Measurements from ENCODE around the gene BHMT.
A peak's percentile ranks its signal among the peaks of the same experiment; 100 is the strongest.

Gene BHMT

GRCh38 chr5:79111960-79112702 is 522 bp downstream of the BHMT start:
- peak overlapping the region; percentile 27 for H3K4me3 ChIP-seq (ENCODE audit: low read length)
- DNase-seq (ENCODE audit: low read depth), result no peak
- peak; percentile 4 for TF ChIP-seq CTCF (conservative IDR thresholded peaks at IDR 0.05; ENCODE audit: low read depth, low read length)

- H3K4me3 ChIP-seq (ENCODE audit: low read length), result no peak overlapping the region
- no peak for DNase-seq (ENCODE audit: low read depth)
- no peak for TF ChIP-seq CTCF (conservative IDR thresholded peaks at IDR 0.05; ENCODE audit: low read depth, low read length)
Observed at GRCh38 chr5:79112703-79113058, 1.1 kb downstream of the BHMT start.

DNA sequence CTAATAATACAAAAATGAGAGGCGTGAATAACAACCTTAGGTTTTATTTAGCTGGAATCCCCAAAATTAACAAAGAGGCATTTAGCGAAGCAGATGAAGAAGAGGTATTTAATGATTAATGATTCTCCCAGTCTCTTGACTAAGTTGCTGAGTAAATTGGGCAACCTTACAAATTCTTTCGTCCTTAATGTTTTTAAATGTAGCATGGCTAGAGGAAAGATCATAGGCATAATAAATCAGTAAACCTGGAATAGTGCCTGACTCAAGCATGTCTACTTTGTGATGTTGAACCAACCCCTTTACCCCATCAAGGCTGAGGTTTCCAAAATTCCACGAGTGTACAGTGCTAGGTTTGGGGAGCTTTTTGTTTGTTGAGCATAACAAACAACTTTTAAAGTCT is 7.9 kb downstream of the BHMT start:
- H3K4me3 ChIP-seq (ENCODE audit: low read length), result no peak overlapping the region
- no peak for TF ChIP-seq CTCF (conservative IDR thresholded peaks at IDR 0.05; ENCODE audit: low read depth, low read length)
- no peak for DNase-seq (ENCODE audit: low read depth)

DNA sequence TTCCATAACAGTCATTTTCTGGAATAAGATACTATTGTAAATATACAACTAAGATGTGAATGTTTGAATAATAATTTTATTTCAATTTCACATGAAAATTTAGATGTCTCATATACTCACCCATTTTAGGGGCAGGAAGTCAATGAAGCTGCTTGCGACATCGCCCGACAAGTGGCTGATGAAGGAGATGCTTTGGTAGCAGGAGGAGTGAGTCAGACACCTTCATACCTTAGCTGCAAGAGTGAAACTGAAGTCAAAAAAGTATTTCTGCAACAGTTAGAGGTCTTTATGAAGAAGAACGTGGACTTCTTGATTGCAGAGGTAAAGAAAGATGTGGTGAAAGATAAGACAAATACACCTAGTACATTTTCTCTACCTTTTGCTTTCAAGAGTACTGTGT is 8.6 kb downstream of the BHMT start:
- no peak for TF ChIP-seq CTCF (conservative IDR thresholded peaks at IDR 0.05; ENCODE audit: low read depth, low read length)
- no peak for DNase-seq (ENCODE audit: low read depth)
- no peak overlapping the region for H3K4me3 ChIP-seq (ENCODE audit: low read length)

DNA sequence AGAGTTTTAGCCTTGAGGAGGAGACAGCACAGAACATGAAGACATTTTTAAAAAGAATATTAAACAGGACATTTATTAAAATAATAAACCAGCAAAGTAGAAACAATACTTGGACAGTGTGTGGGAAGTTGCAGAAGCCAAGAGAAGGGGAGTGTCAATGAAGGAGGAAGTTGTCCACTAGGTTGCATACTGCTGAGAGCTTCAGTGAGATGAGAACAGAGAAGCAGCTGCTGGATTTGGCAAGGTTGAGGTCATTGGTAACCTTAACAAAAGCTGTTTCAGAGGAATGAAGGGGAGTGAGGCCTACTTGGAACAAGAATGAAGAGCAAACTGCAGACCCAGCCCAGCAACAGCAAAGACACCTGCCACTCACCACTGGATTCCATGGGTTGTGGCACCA is 11.4 kb downstream of the BHMT start:
- no peak for DNase-seq (ENCODE audit: low read depth)
- H3K4me3 ChIP-seq (ENCODE audit: low read length), result no peak overlapping the region
- no peak for TF ChIP-seq CTCF (conservative IDR thresholded peaks at IDR 0.05; ENCODE audit: low read depth, low read length)

GRCh38 chr5:79124607-79125006 is 13.0 kb downstream of the BHMT start:
- no peak for DNase-seq (ENCODE audit: low read depth)
- no peak overlapping the region for H3K4me3 ChIP-seq (ENCODE audit: low read length)
- TF ChIP-seq CTCF (conservative IDR thresholded peaks at IDR 0.05; ENCODE audit: low read depth, low read length), result no peak

- no peak for DNase-seq (ENCODE audit: low read depth)
- no peak overlapping the region for H3K4me3 ChIP-seq (ENCODE audit: low read length)
- TF ChIP-seq CTCF (conservative IDR thresholded peaks at IDR 0.05; ENCODE audit: low read depth, low read length), result no peak
Observed at GRCh38 chr5:79130781-79131180, 19.2 kb downstream of the BHMT start.

Measured in retinal pigment epithelial cell (primary cell).